HG03521 (cell line): ENCODE results near the gene NACC2.

Experiments used
- ATAC-seq: cut with Tn5 transposase; IDR thresholded peaks from one replicate; pipeline ENCODE4 v1.9.1; 2021; ENCODE audit warnings: mild to moderate bottlenecking, moderate library complexity; ENCODE audit not compliant: unreplicated experiment

Gene NACC2

DNA sequence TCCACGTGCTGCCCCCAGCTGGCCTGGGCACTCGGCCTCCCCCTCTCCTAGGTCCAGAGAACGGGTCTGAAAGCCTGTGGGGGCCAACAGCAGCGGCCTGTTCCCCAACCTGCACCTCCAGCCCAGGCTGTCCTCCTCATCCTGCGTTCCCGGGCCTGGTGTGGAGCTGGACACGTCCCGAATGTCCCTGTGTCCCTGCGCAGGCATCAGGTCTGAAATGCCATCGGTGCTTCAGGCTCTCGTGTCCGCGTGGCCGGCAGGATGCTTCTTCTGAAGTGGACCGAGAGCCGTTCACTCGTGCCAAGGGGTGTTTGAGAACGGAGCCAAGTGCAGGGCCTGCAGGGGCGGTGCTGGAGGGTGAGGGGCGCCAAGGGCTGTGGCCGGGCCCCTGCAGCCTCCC, 109.2 kb downstream of the NACC2 start:
- no peak for ATAC-seq

DNA sequence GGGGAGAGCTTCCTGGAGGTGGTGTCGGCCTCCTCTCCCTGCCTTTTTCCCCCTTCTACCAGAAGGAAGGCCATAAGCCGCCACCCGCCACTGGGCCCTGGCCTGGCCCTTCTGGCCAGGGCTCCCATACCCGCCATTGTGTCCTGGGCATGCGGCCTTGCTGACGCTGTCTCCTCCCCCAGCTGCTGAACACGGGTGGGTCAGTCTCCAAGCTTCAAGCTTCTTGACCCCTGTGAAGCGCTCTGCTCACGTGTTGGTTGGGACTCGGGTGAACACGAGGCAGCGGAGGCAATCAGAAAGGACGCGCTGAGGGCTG, 109.7 kb downstream of the NACC2 start:
- no peak for ATAC-seq

- ATAC-seq = no peak
Measured at GRCh38 chr9:135984072-135984710, 110.9 kb downstream of the NACC2 start.

- no peak for ATAC-seq
Measured at GRCh38 chr9:135983208-135984071, 111.6 kb downstream of the NACC2 start.

DNA sequence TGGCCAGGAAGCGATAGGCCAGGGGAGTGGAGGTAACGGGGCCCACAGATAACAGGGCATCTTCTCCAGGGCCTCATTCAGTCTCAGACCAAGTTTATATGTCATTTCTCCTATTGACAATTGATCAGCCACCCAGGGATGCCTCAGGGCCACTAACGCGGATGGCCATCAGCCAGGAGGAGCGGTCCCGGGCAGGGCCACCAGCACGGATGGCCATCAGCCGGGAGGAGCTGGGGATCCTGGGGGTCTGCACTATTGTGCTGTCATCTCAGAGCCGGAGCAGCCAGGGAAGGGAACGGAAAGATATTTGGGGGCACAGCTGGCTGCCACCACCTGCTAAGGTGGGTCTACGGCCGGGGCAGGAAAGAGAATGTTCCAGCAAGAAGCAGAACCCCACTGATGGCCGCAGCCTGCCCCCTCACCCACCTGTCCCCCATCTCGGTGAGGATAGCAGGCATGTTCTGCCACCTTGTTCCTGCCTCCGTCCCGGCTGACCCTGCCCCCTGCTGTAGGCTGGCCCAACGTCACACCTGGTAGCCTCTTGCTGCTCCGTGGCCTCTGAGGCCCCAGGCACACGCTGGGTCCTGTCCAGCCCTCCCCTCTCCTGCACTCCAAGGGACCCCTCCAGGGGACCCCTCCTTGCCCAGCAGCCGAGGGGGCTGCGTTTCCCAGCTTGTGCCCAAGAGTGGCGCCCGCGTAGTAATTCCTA, 112.4 kb downstream of the NACC2 start:
- no peak for ATAC-seq

DNA sequence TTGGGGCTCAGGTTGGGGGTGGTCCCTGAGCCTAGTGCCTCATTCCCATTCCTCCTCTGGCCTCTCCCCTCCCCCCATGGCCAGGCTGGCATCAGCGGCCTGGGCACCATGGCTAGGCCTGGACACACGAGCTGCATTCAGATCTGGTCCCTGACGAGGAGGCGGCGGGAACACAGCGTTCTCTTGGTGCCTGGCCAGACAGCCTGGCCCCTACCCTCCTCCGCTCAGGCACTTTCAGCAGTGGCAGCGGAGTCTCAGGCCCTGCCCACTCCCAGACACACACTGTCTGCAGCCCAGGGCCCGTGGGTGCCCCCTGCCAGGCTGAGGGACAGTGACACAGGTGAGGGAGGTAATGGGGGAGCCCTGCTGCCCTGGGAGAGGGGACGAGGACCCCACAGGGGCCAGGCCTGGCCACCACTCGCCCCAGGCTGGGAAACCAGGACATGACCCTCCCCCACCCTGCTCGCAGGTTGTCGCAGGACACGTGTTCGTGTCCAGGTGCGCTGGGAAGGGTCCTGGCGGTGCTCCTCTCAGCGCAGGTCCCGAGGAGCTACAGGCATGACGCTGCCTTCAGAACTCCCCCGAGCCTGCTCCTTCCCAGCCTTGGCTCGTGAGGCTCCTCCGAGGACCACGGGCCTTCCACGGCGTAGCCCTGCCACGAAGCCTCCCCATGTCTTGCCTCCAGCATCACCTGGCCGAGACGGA, 114.0 kb downstream of the NACC2 start:
- no peak for ATAC-seq

DNA sequence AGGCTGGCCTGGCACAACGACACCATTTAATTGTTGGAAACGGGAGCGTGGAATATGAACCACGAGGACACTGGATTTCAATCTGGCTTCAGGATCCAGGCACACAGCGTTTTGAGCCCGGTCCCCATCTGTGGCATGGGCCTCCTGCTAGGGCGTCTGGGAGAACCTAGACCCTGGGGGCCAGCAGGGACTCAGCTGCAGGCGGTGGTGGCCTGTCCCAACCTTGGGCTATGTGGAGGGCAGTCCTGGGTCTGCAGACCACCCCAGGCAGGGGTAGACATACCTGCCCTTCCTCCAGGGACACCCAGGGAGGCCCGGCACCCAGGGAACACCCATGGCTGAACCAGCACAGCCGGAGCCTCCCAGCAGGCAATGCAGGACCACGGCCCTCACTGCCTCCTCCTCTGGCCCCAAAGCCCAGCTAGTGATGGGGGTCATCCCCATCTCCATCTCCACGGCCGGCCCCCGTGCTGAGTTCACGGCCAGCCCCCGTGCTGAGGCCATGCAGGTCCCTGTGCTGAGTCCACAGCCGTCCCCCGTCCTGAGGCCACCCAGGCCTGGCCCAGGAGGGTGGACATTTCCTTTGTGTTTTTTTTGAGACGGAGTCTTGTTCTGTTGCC, 115.4 kb downstream of the NACC2 start:
- ATAC-seq = no peak

- ATAC-seq = no peak
Measured at GRCh38 chr9:135978642-135979546, 116.2 kb downstream of the NACC2 start.

GRCh38 chr9:135976944-135977343, 118.1 kb downstream of the NACC2 start:
- no peak for ATAC-seq

- ATAC-seq = no peak
Measured at GRCh38 chr9:135976531-135976930, 118.6 kb downstream of the NACC2 start.

- ATAC-seq = no peak
Measured at GRCh38 chr9:135975834-135976233, 119.3 kb downstream of the NACC2 start.

- no peak for ATAC-seq
Measured at GRCh38 chr9:135974220-135974573, 120.9 kb downstream of the NACC2 start.

DNA sequence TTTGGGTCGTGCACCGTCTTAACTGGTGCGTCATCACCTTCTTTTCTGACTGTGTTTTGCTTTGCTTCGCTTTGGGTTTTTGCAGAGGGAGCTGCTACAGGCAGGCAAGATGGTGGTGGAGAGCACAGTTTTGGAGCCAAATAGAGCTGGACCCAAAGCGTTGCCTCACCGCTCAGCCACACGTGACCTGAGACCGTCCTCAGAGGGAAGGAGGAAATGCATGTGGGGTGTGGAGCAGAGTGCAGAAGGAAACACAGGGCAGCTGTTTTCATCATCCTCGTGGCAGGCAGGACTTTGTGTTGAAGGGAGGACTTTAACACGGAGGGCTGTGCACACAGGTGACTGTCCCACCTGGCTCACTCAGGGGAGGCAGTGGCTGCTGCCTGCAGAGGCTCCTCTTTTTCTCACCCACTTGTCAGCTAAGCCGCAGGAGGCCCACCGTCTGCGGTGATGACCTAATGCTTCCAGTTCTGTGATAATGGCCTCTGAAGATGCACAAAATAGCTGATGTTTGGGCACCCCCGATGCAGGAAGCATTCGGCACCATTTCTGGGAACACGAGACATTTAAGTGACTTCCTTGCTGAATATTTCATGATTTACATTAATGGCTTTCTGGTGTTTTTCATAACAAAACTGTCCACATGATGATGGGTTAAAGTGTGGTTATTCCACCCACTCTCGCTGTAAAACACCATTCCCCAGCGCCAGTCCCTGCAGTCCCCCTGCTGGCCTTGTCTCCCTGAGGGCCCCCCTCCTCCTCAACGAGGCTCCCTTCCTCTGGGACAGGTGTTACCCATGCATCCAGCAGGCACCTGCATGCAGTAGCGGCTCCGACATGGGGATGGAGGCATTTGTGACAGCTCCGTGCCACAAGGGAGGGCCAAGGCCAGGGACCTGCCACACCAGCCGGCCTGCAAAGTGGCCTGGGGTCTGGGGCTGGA, 121.5 kb downstream of the NACC2 start:
- ATAC-seq = no peak

DNA sequence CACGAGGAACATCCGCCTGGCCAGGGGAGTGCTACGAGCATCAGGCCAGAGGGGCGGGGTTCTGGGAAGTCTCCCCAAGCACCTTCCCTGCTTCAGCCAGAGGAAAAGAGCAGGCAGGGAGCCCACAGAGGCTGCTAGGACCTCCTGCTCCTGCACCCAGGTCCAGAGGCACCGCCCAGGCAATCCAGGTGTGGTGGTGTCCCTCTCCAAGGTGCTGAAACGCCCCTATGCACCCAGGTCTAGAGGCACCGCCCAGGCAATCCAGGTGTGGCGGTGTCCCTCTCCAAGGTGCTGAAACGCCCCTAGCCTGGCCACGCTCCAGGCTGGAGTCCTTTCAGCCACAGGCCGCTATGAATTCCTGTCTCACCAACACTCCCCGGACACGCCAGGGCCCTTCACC, 123.2 kb downstream of the NACC2 start:
- ATAC-seq = no peak

GRCh38 chr9:135971111-135971766, 123.8 kb downstream of the NACC2 start:
- ATAC-seq = no peak

GRCh38 chr9:135970128-135970815, 124.8 kb downstream of the NACC2 start:
- ATAC-seq = no peak

- ATAC-seq = no peak
Measured at GRCh38 chr9:135969064-135969683, 125.9 kb downstream of the NACC2 start.
